M059J (cell line): ENCODE data around the gene MT1B. TPM values are rescaled to one million over a fixed set of nuclear protein-coding genes. Genes with fewer than 3 reads are reported as not detected.

Experiments
- DNase-seq: peaks from one replicate; pipeline ENCODE4 v3.0.0-alpha.2; 2012; ENCODE audit warnings: low read depth
- total RNA-seq: library from RNA; depleted of rRNA; stranded (reverse); fragments of >200 nt; shearing (Covaris generic); gene quantifications from 2 replicates; pipeline ENCODE4 v1.2.3, GENCODE V29; 2014; rRNA removed

MT1B gene
- total RNA-seq, 1 experiment from 2014 or later = not detected

DNA sequence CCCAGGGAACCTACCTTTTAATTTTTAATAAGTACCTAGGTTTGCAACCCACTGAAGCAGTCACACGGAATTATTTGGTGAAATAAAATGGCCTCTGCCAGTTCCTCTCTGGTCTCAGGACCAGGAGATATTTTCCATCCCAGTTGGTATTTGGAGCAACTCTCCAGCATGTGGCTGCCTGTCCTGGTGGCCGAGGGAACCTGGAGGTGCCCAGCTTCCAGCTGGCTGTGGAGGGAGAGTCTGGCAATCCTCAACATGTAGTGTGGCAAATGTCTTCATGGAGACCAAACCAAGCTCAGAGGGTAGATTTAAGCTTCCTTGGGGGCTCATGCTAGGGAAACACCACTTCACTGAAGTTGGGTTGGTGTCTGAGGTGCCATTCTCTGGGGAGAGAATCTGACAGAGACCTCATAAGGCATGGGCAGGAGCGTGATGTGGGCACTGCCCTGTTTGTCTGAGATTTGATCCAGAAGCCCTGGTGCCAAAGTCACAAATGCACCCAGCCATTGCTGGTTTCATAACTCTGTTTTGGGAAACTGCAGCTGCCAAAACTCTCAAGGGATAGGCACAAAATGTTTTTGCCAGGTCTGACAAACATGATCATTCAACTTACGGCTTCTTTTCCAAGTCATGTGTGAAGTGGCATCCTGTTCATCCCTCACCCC lies 33.4 kb downstream of the MT1B start:
- no peak for DNase-seq

DNA sequence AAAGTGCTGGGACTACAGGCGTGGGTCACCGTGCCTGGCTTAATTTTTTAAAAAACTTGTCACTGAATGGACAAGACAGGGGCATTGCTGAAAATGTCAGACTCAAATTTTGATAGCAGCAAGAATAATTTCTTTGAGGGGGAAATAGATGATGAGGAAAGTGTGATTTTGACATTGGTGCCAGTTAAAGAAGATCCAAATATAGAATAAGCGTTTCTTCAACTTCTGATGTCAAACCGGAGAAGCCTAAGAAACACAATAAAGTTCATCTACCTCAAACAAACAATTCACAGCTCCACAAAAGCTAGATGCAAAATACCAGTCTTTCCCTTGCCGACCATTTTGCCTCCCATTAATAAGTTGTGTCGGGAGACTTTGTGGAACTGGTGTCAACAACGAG lies 35.1 kb downstream of the MT1B start:
- no peak for DNase-seq

DNA sequence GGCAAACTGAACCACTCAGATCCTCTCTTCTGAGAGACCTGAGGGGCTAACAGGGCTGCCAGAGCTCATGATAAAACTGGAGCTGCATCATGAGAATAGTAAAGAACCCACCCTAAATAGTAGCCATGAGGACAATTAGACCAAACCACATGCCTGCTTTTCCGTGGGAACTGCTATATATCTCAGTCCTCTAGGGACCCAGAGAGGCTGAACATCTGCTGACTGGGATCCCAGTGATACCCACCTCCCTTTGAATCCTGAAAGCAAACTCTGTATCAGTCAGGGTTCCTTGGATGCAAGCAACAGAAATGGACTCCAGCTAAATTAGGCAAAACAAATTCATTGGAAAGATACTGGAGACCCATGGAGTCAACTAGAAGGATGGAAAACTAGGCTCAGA lies 37.1 kb downstream of the MT1B start:
- DNase-seq = peak; percentile 15

DNA sequence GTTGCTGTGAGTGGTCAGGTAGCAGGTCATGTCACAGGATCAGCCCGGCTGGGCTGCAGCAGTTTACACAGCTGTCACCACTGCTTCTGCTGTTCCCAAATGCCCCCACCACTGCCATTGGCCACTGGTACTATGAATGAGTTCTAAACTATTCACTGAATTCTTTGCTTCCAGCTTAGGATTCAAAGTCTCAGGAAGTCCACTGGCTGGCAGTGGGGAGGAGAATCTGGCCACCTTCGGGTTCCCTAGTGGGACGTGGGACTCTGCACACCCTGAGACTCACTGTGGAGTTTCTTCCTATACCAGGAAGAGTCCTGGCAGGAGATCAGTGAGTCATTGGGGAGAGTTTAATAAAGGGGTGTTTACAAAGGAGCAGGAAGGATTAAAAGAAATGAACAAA lies 37.5 kb downstream of the MT1B start:
- DNase-seq = peak; percentile 64

DNA sequence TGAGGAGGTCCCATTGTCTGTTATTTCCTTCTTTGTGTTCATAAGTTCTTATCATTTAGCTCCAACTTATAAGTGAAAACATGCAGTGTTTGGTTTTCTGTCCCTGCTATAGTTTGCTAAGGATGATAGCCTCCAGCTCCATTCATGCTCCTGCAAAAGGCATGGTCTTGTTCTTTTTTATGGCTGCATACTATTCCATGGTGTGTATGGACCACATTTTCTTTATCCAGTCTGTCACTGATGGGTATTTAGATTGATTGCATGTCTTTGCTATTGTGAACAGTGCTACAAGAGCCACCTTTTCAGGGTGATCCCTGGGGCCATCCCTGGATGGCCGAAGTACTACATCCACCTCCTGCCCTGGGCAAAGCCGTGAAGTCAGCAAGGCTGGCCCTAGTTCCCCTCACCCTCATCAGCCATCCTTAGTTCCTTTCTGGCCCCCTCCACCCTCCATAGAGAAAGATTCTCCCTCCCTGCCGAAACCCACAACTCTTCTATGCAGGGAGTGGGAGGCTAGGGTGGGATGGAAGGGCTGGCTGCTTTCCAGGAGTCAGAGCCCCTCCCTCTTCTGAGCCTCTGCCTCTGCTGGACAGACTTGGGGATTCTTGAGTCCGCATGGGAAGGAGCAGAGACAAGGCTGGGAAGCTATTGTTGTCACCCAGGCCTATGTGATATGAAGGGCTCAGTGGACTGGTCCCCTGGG lies 38.9 kb downstream of the MT1B start:
- DNase-seq = no peak

DNA sequence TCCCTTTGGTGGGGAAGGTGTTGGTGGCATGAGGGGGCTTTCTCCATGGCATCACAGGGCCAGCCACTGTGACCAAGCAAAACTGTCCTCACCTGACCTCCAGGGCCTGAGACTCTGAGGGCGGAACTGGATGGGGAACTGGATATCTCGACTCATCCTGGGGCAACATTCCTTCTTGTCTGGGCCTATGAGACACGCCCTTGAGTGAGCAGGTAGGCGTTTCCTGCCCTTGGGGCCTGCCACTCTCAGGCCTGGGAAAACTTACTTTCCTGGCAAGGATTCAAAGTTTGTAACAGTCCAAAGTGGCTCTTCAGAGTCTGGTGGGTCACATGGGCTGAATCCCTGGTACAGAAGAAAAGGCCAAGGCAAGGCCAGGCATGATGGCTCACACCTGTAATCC lies 40.2 kb downstream of the MT1B start:
- DNase-seq = peak; percentile 96

DNA sequence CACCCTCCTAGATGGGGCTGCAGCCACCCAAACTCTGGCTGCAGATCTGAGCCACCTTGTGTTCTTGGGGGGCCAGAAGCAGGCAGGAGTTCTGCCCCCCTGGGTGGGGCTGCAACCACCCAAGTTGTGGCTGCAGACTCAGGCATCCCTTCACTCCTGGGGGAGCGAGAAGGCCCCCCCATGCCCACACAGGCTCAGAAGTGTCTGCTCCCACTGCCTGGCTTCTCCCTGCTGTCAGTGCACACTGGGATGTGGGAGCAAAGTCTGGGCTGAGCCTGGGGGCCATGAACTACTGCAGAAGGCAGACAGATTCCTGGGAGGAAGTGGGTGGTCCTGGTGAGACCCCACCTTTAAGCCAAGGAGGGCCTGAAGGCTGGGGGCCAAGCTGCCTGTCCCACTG lies 43.6 kb downstream of the MT1B start:
- no peak for DNase-seq

DNA sequence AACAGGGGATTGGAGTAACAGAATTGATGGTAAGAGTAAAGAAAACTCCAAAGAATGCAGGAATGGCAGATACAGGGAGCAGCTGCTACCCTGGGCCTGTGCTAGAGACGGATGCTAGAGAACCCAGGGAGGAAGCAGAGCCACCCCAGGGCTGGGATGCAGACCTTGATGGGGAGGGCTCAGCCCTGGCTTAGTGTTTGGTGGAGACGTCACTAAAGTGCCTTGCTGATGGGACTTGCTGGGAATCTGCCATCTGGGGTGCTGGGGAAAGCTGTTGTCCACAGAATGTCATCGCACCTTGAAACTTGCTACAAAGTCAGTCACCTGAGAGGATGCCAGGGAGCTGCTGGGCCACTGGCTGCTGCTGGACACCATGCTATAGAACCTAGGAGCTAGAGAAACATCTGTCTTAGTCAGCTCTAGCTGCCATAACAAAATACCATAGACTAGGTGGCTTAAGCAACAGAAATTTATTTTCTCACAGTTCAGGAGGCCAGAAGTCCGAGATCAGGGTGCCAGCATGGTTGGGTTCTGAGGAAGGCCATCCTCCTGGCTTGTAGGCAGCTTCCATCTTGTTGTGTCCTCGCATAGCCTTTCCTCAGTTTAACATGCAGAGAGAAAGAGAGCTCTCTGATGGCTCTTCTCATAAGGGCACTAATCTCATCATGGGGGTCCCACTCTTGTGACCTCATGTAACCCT lies 45.9 kb downstream of the MT1B start:
- no peak for DNase-seq

DNA sequence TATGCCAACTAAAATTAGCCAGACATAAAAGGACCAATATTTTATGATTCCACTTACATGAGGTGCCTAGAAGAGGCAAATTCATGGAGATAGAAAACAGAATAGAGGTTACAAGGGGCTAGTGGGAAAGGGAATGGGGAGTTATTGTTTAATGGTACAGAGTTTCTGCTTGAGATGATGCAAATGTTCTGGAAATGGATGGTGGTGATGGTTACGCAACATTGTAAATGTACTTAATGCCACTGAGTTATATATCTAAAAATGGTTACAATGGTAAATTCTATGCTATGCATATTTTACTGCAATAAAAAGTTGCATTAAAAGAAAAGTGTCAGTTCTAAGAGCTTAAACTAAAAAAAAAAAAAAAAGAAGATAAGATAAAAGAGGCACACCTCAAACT lies 48.5 kb downstream of the MT1B start:
- DNase-seq = no peak

DNA sequence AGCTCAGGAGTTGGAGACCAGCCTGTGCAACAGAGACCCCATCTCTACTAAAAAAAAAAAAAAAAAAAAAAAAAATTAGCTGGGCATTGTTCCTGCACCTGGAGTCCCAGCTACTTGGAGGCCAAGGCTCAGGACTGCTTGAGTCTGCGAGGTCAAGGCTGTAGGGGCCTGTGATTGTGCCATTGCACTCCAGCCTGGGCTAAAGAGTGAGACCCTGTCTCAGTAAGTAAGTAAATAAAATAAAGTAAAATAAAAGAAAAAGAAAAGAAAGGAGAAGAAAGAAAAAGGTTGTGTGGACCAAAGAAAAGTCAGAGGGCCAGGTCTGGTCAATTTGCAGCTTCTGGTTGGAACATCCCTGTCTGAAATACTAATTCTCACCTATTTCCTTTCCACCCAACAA lies 48.9 kb downstream of the MT1B start:
- no peak for DNase-seq

DNA sequence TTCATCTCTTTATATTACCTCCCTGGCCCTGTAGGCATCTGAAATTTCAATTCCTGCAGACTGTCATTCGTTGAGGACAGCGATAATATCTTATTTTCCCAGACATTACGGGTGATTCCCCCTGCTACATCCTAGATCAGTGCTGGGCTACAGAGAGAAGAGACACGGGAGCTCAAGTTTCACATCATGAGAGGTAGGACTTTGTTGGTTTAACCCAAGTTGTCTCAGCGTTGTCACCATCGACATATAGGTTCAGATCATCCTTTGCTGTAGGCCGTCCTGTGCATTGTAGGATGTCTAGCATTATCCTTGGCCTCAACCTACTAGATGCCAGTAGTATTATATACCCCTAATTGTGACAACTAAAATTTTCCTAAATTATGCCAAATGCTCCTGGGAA lies 49.8 kb downstream of the MT1B start:
- DNase-seq = no peak

Other genes with a start within 250 kb of the MT1B start
- gene AMFR, start 226.3 kb upstream of the MT1B start, total RNA-seq = 128 and 196 TPM in 2 replicates
- gene NUDT21, start 200.6 kb upstream of the MT1B start, total RNA-seq = 83.5 and 172 TPM in 2 replicates
- 103 and 105 TPM in 2 replicates for gene OGFOD1, start 200.3 kb upstream of the MT1B start, total RNA-seq
- gene BBS2, start 131.9 kb upstream of the MT1B start, total RNA-seq = 60.4 and 62.6 TPM in 2 replicates
- not detected in 2 replicates for gene MT4, start 86.8 kb upstream of the MT1B start, total RNA-seq
- gene MT3, start 62.4 kb upstream of the MT1B start, total RNA-seq = not detected in 2 replicates
- 521 and 535 TPM in 2 replicates for gene MT2A, start 43.3 kb upstream of the MT1B start, total RNA-seq
- gene MT1E, start 26.1 kb upstream of the MT1B start, total RNA-seq = 89.2 and 89.4 TPM in 2 replicates
- 0.22 and 1.4 TPM in 2 replicates for gene MT1M, start 19.2 kb upstream of the MT1B start, total RNA-seq
- 9.6 TPM in 1 of 2 replicates, not detected in the other for gene MT1A, start 13.2 kb upstream of the MT1B start, total RNA-seq
- 12.8 and 13.0 TPM in 2 replicates for gene MT1F, start 6.1 kb downstream of the MT1B start, total RNA-seq
- gene MT1G, start 16.2 kb downstream of the MT1B start, total RNA-seq = 2.9 and 6.1 TPM in 2 replicates
- gene MT1H, start 17.9 kb downstream of the MT1B start, total RNA-seq = not detected in 2 replicates
- 200 and 232 TPM in 2 replicates for gene MT1X, start 30.6 kb downstream of the MT1B start, total RNA-seq
- 106 and 123 TPM in 2 replicates for gene NUP93, start 78.2 kb downstream of the MT1B start, total RNA-seq
- not detected in 2 replicates for gene SLC12A3, start 213.3 kb downstream of the MT1B start, total RNA-seq